ENCODE measurements around the gene PRDM15. TPM values are rescaled to one million over a fixed set of nuclear protein-coding genes. Genes with fewer than 3 reads are reported as not detected.

PRDM15 gene
- total RNA-seq, 2 experiments from 2014 or later = 8.5 to 9.9 TPM

- intact Hi-C loops (cut with micrococcal nuclease) = no loop called here
- ChIA-PET POLR2A (no interaction called here), CTCF (no interaction called here)
These were observed 68.6 kb downstream of the PRDM15 start for GRCh38 chr21:41810597-41810932.

GRCh38 chr21:41809891-41810596, 69.1 kb downstream of the PRDM15 start:
- intact Hi-C loops (cut with micrococcal nuclease) = no loop called here
- Mint-ChIP-seq H3K4me3 (no peak overlapping the region), H3K27ac (no peak overlapping the region), H3K36me3 (peaks cover 28% of the 10 kb centered on the region), H3K4me1 (ENCODE audit: low read depth) (no peaks in the 10 kb centered on the region), H3K9me3 (no peaks in the 10 kb centered on the region), H3K27me3 (no peaks in the 10 kb centered on the region)
- ChIA-PET CTCF (no interaction called here), POLR2A (no interaction called here)
- DNase-seq = no peak

More at GRCh38 chr21:41810597-41810932, 68.6 kb downstream of the PRDM15 start:
- no peak for DNase-seq
- Mint-ChIP-seq H3K36me3 (peaks cover 30% of the 10 kb centered on the region), H3K4me1 (ENCODE audit: low read depth) (no peaks in the 10 kb centered on the region), H3K27ac (no peak overlapping the region), H3K9me3 (no peaks in the 10 kb centered on the region), H3K4me3 (no peak overlapping the region), H3K27me3 (no peaks in the 10 kb centered on the region)

DNA sequence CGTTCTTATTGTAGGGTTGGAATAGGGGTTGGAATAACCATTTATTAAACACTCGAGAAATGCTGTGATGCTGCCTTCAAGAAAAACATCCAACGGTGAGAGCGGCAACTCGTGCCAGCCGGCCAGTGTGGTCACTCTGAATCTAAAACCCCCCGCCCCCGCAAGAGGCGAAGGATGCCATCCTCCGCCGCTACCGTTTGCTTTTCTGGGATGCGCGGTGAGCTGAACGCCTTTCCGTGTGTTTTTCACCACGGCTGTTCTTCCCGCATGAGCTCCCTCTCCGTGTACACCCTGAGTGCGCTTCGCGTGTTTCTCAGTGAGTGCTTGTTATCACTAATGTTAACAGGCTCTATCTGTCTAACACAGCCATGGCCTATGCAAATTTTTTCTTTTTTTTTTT, 70.3 kb downstream of the PRDM15 start:
- CTCF ChIA-PET = no interaction called here
- Mint-ChIP-seq H3K27ac (no peak overlapping the region), H3K9me3 (no peaks in the 10 kb centered on the region)

DNA sequence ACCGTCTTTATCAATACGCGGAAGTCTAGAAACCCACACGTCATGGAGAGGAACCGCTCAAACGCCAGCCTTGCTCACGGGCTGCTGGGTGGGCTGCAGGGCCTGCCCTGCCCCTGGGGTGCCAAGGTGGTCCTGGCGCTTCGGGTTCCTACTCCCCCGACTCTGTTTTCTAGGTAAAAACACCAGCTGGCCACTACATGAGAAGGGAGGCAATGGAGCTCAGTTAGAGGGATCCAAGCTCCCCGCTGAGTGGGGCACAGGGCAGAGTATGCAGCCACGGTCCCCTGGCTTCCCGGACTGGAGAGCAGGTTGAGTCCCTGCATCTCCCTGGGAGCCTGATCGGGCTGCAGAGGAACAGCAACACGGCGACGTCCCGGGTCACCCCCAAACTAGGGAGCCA, 71.0 kb downstream of the PRDM15 start:
- no peaks in the 10 kb centered on the region for H3K4me1 Mint-ChIP-seq (ENCODE audit: low read depth)
- POLR2A ChIA-PET = no interaction called here

More for the DNA sequence above, 70.3 kb downstream of the PRDM15 start:
- peaks cover 27% of the 10 kb centered on the region for H3K36me3 Mint-ChIP-seq
- no peaks in the 10 kb centered on the region for H3K4me1 Mint-ChIP-seq (ENCODE audit: low read depth)
- no peak overlapping the region for H3K4me3 Mint-ChIP-seq
- intact Hi-C loops (cut with micrococcal nuclease) = no loop called here
- DNase-seq = no peak
- no peaks in the 10 kb centered on the region for H3K27me3 Mint-ChIP-seq
- POLR2A ChIA-PET = no interaction called here

GRCh38 chr21:41806773-41807172, 72.4 kb downstream of the PRDM15 start:
- CTCF ChIA-PET = interaction anchor here (1.0 kb wide), 1 partner anchor 10 kb away, joined by 3 read pairs; no protein-coding TSS in a partner anchor
- intact Hi-C loops (cut with micrococcal nuclease) = no loop called here
- no peaks in the 10 kb centered on the region for H3K27me3 Mint-ChIP-seq
- peaks cover 32% of the 10 kb centered on the region for H3K36me3 Mint-ChIP-seq
- H3K9me3 Mint-ChIP-seq = no peaks in the 10 kb centered on the region
- no peak overlapping the region for H3K27ac Mint-ChIP-seq
- H3K4me1 Mint-ChIP-seq (ENCODE audit: low read depth) = no peaks in the 10 kb centered on the region
- DNase-seq = no peak
- POLR2A ChIA-PET = interaction anchor here (0.7 kb wide), 1 partner anchor 299 kb away, joined by 3 read pairs; the partner anchor contains the start of gene TMPRSS2
- H3K4me3 Mint-ChIP-seq = no peak overlapping the region

More for the DNA sequence above, 71.0 kb downstream of the PRDM15 start:
- Mint-ChIP-seq H3K27me3 (no peaks in the 10 kb centered on the region), H3K27ac (no peak overlapping the region), H3K9me3 (no peaks in the 10 kb centered on the region), H3K36me3 (peaks cover 27% of the 10 kb centered on the region), H3K4me3 (no peak overlapping the region)
- CTCF ChIA-PET = no interaction called here
- DNase-seq = no peak
- intact Hi-C loops (cut with micrococcal nuclease) = no loop called here

DNA sequence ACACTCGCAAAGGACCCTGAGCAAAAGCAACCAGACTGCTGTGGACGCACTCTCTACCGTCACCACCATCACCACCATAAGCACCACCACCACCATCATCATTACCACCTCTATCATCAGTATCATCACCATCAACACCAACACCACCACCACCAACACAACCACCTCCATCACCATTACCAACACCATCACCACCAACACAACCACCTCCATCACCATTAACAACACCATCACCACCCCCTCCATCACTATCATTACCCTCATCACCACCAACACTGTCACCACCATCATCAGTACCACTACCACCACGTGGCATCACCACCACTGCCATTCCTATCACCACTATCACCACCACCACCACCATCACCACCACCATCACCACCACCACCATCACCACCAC, 73.5 kb downstream of the PRDM15 start:
- H3K27ac Mint-ChIP-seq = no peak overlapping the region
- no peaks in the 10 kb centered on the region for H3K4me1 Mint-ChIP-seq (ENCODE audit: low read depth)
- no peak for DNase-seq
- no peak overlapping the region for H3K4me3 Mint-ChIP-seq
- intact Hi-C loops (cut with micrococcal nuclease) = no loop called here
- H3K9me3 Mint-ChIP-seq = no peaks in the 10 kb centered on the region
- no peaks in the 10 kb centered on the region for H3K27me3 Mint-ChIP-seq
- CTCF ChIA-PET = no interaction called here
- POLR2A ChIA-PET = no interaction called here
- peaks cover 35% of the 10 kb centered on the region for H3K36me3 Mint-ChIP-seq

GRCh38 chr21:41805038-41805437, 74.1 kb downstream of the PRDM15 start:
- H3K27me3 Mint-ChIP-seq = no peaks in the 10 kb centered on the region

DNA sequence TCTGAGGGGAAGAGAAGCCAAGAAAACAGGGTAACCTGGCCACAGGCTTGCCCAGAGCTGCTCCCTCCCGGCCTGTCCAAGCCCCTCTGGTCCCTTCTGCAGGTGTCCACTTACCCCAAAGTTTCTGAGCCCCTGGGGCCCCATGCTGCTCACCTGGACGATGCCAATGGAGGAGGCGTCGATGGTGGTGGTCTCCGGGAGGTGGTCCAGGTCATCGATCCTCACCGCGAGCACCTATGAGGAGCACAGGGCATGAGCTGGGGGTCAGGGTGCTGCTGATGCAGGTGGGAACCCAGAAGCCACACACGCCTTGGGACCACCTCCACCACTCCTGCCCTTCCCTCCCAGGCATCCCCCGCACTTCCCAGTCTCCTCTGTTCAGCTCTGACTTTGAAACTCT, 74.8 kb downstream of the PRDM15 start:
- DNase-seq = no peak
- Mint-ChIP-seq H3K4me1 (ENCODE audit: low read depth) (no peaks in the 10 kb centered on the region), H3K27ac (no peak overlapping the region), H3K36me3 (peaks cover 39% of the 10 kb centered on the region), H3K9me3 (no peaks in the 10 kb centered on the region), H3K27me3 (no peaks in the 10 kb centered on the region), H3K4me3 (no peak overlapping the region)
- intact Hi-C loops (cut with micrococcal nuclease) = no loop called here
- ChIA-PET POLR2A (no interaction called here), CTCF (no interaction called here)

More at GRCh38 chr21:41805038-41805437, 74.1 kb downstream of the PRDM15 start:
- no peak for DNase-seq
- Mint-ChIP-seq H3K27ac (no peak overlapping the region), H3K36me3 (peaks cover 35% of the 10 kb centered on the region), H3K4me3 (no peak overlapping the region), H3K9me3 (no peaks in the 10 kb centered on the region), H3K4me1 (ENCODE audit: low read depth) (no peaks in the 10 kb centered on the region)
- POLR2A ChIA-PET = no interaction called here
- intact Hi-C loops (cut with micrococcal nuclease) = no loop called here
- CTCF ChIA-PET = no interaction called here

GRCh38 chr21:41803316-41803715, 75.8 kb downstream of the PRDM15 start:
- intact Hi-C loops (cut with micrococcal nuclease) = no loop called here

GRCh38 chr21:41802684-41803083, 76.5 kb downstream of the PRDM15 start:
- ChIA-PET CTCF (no interaction called here), POLR2A (no interaction called here)
- H3K36me3 Mint-ChIP-seq = peaks cover 35% of the 10 kb centered on the region
- no peaks in the 10 kb centered on the region for H3K9me3 Mint-ChIP-seq
- H3K4me3 Mint-ChIP-seq = no peak overlapping the region
- H3K27ac Mint-ChIP-seq = no peak overlapping the region
- H3K27me3 Mint-ChIP-seq = no peaks in the 10 kb centered on the region
- H3K4me1 Mint-ChIP-seq (ENCODE audit: low read depth) = no peaks in the 10 kb centered on the region
- intact Hi-C loops (cut with micrococcal nuclease) = no loop called here
- DNase-seq = no peak

More at GRCh38 chr21:41803316-41803715, 75.8 kb downstream of the PRDM15 start:
- Mint-ChIP-seq H3K27me3 (no peaks in the 10 kb centered on the region), H3K4me3 (no peak overlapping the region), H3K27ac (no peak overlapping the region), H3K4me1 (ENCODE audit: low read depth) (no peaks in the 10 kb centered on the region), H3K36me3 (peaks cover 36% of the 10 kb centered on the region), H3K9me3 (no peaks in the 10 kb centered on the region)
- no peak for DNase-seq
- ChIA-PET POLR2A (no interaction called here), CTCF (no interaction called here)

GRCh38 chr21:41802198-41802584, 77.0 kb downstream of the PRDM15 start:
- Mint-ChIP-seq H3K36me3 (peaks cover 30% of the 10 kb centered on the region), H3K27ac (no peak overlapping the region), H3K4me3 (no peak overlapping the region), H3K9me3 (no peaks in the 10 kb centered on the region), H3K4me1 (ENCODE audit: low read depth) (no peaks in the 10 kb centered on the region), H3K27me3 (no peaks in the 10 kb centered on the region)
- intact Hi-C loops (cut with micrococcal nuclease) = no loop called here
- ChIA-PET POLR2A (no interaction called here), CTCF (no interaction called here)
- no peak for DNase-seq

DNA sequence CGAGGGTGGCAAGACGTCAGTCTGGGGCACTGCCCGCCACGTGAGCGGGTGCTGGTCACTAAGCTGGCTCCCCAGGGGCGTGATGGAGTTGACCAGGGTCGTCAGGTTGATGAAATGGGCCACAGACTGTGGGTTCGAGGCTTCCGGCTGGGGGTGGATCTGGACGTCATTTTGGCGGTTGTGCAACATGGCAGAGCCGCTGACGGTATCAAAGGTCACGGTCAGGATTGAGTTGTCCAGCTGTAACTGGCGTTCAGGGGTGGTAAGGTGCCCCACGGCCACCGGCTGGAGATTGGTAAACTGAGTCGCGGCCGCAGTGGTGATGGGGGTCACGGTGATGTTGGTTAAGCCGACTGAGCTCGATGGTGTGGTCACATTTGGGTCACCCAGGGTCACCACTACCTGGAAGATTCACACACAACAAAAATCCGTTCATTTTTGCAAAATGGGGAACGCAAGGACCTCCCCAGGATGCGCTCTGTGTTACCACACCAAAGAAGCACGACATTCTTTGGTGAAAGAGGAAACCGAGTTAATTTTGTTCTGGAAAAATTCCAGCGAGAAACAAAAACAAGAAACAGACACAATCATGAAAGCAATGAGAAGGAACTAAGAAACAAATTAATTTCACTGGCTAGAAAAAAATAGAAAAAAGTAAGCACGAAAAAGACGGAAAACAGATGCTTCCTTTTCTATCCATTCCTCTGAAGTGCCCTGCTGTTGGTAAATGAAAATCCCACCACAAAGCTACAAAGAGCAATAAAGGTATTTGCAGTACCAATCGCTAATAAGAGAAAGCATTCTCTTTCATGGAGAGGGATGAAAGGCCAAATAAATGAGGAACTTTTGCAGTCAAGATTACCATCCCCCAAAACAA, 77.6 kb downstream of the PRDM15 start:
- POLR2A ChIA-PET = interaction anchor here (0.6 kb wide), 1 partner anchor 307 kb away, joined by 4 read pairs; no protein-coding TSS in a partner anchor
- no peak overlapping the region for H3K4me3 Mint-ChIP-seq
- H3K36me3 Mint-ChIP-seq = peaks cover 28% of the 10 kb centered on the region
- H3K27ac Mint-ChIP-seq = no peak overlapping the region
- intact Hi-C loops (cut with micrococcal nuclease) = no loop called here
- DNase-seq = no peak
- no peaks in the 10 kb centered on the region for H3K27me3 Mint-ChIP-seq
- H3K9me3 Mint-ChIP-seq = no peaks in the 10 kb centered on the region
- CTCF ChIA-PET = interaction anchor here (0.6 to 1.7 kb wide), 2 partner anchors 15 to 316 kb away, joined by 3 to 5 read pairs; no protein-coding TSS in a partner anchor
- H3K4me1 Mint-ChIP-seq (ENCODE audit: low read depth) = no peaks in the 10 kb centered on the region
